NCI-H2029 treated with DMSO at 0.1 percent for 48 hours (cell line): Measurements from ENCODE around the gene SOHLH2.

ENCODE experiments used
- DNase-seq: peaks from one replicate; lab custom pipeline; 2025; lab: John Stamatoyannopoulos, UW

SOHLH2 gene

DNA sequence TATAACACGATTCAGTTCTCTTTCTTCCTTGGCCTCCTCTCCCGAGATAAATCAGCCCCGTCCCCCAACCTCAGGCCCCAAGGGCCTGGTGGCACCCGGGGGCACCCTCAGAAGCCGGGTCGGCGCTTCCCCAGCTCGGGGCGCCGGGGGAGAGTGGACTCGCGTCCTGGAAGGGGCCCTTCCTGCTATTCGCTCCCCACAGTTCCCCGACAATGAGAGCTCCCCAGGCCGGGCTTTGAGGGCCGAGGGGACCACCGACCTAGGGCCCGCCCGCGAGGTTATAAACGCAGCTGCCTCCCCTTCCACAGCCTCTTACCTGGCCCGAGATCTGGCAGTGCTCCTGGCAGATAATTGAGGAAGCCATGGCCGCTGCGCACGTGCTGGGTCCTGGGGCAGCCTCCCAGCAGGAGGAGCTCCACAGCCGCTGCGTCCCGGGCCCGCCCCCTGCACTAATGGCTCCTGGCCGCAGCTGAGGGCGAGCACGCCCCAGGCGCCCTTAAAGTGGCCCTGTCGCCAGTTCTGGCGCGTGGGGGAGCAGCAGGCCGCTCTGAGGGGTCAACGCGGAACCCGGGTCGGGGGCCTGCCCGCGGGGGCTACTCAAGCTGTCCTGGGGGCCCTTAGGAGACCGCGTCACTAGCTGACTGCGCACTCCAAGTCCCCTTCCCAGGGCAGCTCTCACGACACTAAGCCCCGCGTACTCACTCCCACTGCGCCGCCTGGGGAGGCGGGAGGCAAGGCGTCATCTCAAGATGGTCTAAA is at the start of gene SOHLH2:
SOHLH2 (minus strand) TSS at position 394 of the 759 bp plus-strand sequence; CDS start at position 364, 30 bp downstream.
- no peak for DNase-seq

GRCh38 chr13:36261976-36262375 is 47.6 kb upstream of the SOHLH2 start:
- DNase-seq: no peak

DNA sequence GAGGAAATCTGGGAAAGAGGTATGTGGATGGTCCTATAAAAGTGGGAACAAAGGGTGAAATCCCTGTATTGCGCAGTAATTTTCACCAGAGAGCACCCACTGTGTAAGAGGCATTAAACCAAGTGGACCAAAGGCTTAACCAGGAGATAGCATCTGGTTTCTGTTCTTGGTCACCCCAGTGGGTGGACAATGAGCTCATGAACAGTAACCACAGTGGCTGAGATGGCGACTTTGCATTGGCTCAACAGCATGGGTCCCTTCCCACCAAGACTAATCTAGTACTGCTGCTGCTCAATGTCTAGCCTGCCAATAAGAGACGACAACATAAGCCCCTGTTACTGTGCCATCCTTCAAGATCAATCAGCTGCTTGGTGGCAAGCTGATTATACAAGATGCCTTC is 46.7 kb upstream of the SOHLH2 start:
- no peak for DNase-seq

DNA sequence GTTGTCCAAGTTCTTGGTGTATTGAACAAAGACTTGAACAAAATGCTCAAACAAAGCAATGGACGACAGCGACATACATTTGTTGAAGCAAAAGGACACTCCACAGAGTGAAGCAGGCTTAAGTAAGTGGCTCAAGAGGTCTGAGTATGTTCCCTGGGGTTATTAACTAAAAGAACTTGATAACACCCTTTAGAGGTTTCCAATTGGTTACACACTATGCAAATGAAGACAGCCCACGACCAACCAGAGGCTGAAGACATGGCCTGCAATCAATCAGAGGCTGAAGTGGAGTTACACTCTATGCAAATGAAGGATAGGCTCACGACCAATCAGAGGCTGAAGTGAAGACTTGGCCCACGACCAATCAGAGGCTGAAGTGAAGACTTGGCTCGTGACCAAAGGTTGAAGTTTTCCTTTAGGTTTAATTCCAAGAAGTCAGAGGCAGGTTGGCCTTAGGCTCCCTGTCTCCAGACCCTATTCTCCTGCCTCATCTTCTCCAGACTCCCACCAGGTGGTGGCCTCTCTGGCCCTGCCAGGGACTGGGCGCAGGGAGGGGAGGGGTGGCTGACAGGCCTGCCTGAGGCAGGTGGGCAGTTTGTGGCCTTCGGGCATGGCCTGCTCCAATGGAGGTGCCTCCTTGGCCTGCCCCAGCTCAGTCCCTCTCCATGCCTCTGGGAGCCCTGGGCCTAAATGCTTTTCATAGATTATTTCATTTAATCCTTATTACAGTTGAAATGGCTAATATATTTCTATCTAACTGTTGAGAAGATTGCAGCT is 45.2 kb upstream of the SOHLH2 start:
- no peak for DNase-seq

GRCh38 chr13:36258831-36259230 is 44.5 kb upstream of the SOHLH2 start:
- DNase-seq: no peak

GRCh38 chr13:36251526-36251925 is 37.2 kb upstream of the SOHLH2 start:
- DNase-seq: no peak

GRCh38 chr13:36251017-36251416 is 36.7 kb upstream of the SOHLH2 start:
- DNase-seq: no peak

- no peak for DNase-seq
These were observed 34.3 kb upstream of the SOHLH2 start for GRCh38 chr13:36248700-36249099.

DNA sequence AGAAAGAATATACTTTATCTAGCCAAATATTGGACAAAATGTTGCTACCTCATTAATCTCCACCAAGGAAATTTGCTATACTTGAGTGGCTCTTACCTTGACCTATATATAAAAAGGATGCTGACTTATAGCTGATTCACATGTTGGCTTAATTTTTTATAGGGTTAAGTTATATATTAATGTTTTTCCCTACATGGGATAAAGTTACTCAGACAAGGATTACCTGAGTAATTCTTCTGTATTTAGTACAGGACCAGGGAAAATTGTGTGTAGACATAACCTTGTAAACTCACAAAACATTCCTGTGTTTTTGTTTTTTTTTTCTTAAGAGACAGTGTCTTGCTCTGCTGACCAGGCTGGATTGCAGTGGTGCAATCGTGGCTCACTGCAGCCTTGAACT is 30.6 kb upstream of the SOHLH2 start:
- DNase-seq: no peak

DNA sequence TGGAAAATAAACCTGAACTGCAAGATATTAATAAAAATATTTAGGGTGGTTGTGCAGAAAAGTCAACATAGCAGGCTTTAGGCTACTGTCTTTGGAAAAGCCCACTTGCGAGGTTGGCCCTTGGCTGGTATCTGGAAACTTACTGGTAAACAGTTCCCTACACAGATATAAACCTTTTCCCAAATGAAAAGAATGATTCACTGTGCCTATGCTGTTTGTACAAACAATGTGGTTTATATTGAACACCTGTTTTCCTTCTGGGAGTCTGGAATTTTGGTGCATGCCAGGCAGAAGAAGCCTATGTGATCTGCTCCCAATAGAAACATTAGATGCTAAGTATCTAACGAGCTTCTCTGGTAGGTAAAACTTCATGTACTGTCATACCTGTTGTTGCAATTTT is 29.7 kb upstream of the SOHLH2 start:
- no peak for DNase-seq

DNA sequence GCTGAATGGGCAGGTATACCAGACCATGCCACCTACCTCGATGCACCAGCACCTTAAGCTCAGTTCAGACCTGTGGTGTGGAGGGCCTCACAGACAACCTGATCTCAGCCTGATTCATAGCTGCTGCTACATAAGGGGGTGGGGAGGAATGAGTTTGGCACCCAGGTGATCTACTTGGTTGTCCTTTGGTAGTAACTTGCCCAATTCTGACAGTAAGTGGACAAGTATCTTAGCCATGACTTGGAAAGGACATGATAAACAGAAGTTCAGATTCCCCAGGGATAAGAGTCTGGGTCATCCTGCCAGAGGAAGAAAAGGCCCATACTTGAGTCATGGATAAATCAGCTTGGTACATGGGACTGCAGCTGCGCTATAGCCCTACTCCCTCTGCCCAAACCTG is 28.4 kb upstream of the SOHLH2 start:
- DNase-seq: no peak

GRCh38 chr13:36231236-36231635 is 16.9 kb upstream of the SOHLH2 start:
- no peak for DNase-seq

DNA sequence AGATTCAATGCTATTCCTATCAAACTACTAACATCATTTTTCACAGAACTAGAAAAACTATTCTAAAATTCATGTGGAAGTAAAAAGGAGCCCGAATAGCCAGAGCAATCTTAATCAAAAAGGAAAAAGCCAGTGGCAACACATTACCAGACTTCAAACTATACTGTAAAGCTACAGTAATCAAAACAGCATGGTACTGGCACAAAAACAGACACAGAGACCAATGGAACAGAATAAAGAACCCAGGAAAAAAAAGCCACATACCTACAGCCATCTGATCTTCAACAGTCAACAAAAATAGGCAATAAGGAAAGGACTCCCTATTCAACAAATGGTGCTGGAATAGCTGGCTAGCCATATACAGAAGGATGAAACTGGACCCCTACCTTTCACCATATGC is 10.4 kb upstream of the SOHLH2 start:
- DNase-seq: no peak

DNA sequence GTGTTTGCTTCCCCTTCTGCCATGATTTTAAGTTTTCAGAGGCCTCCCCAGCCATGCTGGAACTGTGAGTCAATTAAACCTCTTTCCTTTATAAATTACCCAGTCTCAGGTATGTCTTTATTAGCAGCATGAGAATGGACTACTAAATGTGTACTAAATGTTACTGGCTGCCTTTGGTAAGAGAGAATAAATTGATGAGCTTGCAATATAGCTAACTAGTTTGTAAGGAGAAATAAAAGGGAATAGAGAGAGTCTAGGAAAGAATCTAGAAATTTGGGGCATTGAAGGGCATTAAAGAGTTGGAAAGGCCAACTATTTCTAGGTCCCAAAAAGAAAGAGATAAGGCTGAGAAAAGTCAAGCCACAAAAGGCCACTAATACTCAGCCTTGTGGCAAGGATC is 5.5 kb upstream of the SOHLH2 start:
- no peak for DNase-seq

DNA sequence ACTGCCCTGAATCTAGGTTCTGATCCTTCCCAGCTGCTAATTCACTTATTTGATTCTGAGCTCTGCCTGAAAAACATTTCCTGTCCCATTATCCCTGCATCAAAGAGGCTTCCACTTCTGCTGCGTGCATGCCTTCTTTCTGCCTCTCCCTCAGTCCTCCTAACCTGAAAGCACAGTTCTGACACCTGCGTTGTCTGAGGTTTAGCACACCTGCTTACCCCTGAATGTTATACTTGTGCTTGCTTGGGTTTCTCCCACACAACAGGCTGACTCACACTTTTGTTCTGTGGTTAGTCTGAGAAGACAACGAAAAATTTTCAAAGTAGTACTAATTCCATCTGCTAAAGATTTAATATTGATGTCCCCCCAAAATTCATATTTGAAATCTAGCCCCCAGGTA is 3.1 kb upstream of the SOHLH2 start:
- DNase-seq: no peak

DNA sequence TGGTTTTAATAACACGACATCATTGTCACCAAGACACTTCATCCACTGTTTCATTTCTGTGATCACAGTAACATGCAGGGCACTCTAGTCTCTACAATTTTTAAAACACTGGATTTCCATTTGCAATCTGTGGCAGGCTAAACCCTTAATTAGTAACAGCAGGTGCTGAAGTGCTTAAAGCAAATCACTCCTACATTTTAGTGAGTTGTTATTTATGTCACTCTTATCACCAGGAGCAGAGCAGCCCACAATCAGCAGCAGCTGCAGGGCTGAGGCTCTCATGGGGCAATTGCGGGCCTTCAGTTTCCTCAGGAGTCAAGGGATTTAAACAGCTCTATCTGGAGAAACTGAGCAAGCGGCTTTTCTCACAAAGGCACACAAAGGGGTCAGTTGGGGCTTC is 1.6 kb downstream of the SOHLH2 start:
- DNase-seq: no peak

- DNase-seq: no peak
These were observed 2.8 kb downstream of the SOHLH2 start for GRCh38 chr13:36211567-36211966.

GRCh38 chr13:36210738-36211137 is 3.6 kb downstream of the SOHLH2 start:
- DNase-seq: no peak

DNA sequence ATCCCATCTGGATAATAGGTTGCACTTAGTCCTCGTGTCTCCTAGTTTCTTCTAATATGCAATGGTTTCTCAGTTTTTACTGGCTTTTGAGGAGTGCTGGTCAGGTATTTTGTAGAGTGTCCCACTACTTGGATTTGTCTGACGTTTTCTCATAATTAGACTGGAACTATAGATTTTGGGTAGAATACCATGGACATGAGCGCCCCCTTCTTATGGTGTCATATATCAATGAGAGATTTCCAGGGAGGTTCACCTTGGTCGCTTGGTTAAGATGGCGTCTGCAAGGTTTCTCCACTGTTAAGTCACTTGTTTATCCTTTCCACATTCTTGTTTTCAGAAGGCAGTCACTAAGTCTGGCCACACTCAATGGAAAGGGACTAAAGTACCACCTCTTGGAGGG is 6.7 kb downstream of the SOHLH2 start:
- no peak for DNase-seq

GRCh38 chr13:36193151-36193855 is 21.1 kb downstream of the SOHLH2 start:
- no peak for DNase-seq

DNA sequence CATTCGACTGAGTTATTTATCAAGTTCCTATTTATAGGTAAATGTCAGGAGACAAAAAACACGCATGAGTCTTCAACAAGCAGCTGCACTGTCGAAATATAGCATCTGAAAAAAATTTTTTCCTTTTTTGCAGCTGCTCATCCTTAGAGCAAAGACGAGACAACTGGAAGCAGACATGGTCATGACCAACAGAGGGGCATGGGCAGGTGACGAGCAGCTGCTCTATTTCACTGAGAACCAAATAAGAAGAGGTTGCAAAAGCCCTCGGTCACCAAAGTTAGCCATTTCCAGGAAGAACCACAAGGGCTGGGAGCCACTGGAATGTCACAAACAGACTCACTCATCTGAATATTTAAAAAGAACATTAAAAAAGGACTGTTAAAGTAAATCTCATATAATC is 22.2 kb downstream of the SOHLH2 start:
- no peak for DNase-seq

GRCh38 chr13:36190771-36191170 is 23.6 kb downstream of the SOHLH2 start:
- DNase-seq: no peak

DNA sequence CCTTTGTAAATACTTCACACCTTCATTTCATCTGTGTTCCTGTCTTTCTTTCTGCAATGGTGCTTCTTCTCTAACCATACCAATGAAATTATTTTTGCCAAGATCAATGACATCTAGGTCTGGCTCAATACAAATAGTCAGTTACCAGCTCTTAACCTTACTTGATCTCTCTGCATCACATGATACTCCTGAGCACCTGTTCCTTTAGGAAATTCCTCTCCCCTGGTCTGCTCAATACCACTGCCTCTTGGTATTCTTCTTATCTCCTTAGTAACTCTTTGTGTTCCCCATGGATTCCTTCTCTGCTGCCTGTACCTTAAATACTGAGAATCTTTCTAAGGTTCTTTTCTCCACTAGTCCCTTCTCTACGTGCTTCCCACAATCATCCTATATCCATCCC is 25.9 kb downstream of the SOHLH2 start:
- no peak for DNase-seq
